ENCODE data around the gene ARF4.

The ARF4 gene

GRCh38 chr3:57582474-57583168, 14.5 kb downstream of the ARF4 start:
- DNase-seq (ENCODE audit: low read depth in 2 of 3, low spot score in 1 of 3): no peak

DNA sequence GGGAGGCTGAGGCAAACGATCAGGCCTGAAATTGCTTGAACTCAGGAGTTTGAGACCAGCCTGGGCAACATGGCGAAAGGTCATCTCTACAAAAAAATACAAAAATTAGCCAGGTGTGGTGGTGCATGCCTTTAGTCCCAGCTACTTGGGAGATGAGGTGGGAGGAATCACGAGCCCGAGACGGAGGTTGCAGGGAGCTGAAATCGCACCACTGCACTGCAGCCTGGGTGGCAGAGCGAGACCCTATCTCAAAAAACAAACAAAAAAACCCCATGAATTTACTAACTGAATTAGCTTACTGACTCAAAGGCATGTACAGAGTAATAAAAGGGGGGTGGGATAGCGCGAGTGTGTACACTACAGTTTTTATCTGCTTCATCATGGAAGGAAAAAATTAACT, 19.3 kb downstream of the ARF4 start:
- no peak for DNase-seq (ENCODE audit: low read depth in 2 of 3, low spot score in 1 of 3)

GRCh38 chr3:57575966-57576626, 21.0 kb downstream of the ARF4 start:
- no peak for DNase-seq (ENCODE audit: low read depth in 2 of 3, low spot score in 1 of 3)

DNA sequence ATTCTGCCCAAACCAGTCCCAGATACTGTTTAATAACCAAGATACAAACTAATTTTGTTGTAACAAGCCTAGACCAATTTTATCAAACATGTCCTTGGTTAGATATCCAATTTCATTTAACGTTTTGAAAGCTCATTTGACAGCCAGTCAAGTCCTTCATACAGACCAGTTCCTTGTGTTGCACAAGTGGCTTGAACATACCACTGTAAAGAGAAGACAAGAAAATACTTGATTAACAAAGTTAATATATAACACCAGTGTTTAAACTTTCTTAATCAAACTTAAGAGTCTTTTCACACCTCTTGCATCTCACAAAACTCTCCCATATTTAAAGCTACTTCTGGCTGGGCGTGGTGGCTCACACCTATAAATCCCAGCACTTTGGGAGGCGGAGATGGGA, 25.0 kb downstream of the ARF4 start:
- no peak for DNase-seq (ENCODE audit: low read depth in 2 of 3, low spot score in 1 of 3)

GRCh38 chr3:57570878-57571277, 26.3 kb downstream of the ARF4 start:
- DNase-seq (ENCODE audit: low read depth in 2 of 3, low spot score in 1 of 3): no peak

DNA sequence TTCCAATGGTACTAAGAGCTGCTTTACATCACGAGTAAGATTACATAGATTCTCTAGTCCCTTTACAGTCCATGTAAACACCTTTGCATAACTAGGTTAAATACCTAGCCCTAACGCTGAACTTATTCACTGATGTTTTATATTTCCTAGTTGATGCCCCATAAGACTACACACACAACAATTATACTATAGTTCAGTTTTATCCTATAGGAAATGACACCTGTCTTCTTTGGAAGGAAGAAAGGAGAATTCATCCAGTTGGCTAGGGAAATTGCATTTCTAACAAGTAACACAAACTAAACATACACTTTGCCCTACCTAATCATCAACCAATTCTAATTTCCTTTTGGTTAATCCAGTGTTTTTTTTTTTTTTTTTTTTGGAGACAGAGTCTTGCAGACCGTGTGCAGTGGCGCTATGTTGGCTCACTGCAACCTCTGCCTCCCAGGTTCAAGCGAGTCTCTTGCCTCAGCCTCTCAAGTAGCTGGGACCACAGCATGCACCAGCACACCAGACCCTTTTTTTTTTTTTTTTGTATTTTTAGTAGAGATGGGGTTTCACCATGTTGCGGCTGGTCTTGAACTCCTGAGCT, 27.2 kb downstream of the ARF4 start:
- DNase-seq (ENCODE audit: low read depth in 2 of 3, low spot score in 1 of 3): no peak

DNA sequence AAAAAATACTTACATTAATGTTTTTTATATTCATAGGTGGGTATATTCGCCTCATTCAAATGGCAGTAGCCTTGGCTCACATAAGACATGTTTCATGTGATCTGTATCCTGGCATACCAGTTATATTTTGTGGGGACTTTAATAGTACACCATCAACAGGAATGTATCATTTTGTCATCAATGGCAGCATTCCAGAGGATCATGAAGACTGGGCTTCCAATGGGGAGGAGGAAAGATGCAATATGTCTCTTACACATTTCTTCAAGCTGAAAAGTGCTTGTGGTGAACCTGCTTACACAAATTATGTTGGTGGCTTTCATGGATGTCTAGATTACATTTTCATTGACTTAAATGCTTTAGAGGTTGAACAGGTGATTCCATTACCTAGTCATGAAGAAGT, 37.6 kb downstream of the ARF4 start:
- DNase-seq (ENCODE audit: low read depth in 2 of 3, low spot score in 1 of 3): no peak

- DNase-seq (ENCODE audit: low read depth in 2 of 3, low spot score in 1 of 3): peak in 2 of 3 donors; percentile 24 to 36
Measured at GRCh38 chr3:57557085-57557537, 40.0 kb downstream of the ARF4 start.

- peak in 2 of 3 donors; percentile 13 to 20 for DNase-seq (ENCODE audit: low read depth in 2 of 3, low spot score in 1 of 3)
Measured at GRCh38 chr3:57556459-57557084, 40.6 kb downstream of the ARF4 start.

DNA sequence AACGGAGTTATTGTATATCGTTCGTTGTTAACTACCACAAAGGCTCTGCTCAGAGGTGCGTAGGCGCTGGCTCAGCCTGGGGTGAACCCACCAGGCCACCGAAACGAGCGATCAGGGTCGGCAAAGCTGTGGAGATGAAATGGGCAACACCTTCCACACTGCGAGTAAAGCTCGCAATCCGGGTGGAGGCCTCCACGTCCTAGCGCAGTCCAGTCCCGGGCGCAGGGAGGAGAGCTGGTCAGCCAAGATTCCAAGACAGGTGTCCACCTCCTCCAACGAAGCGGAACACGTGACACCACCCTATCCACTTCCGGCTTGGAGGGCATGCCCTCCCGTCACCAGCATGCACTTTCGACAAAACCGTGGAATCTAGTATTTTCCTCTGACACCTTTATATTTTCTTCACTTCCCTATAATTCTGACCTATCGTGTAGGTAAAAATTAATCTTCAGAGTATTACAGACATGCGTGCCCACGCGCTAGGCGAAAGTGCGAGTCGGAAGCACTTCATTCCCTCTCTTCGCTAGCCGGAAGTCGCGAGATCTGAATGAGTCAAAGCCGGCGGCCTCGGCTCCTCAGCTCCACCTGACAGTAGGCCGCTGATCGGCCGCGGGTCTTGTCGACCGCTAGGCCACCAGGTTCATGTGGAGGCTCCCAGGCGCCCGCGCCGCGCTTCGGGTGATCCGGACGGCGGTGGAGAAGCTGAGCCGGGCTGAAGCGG, 41.2 kb downstream of the ARF4 start, which contains the start of gene PDE12:
TSS of gene PDE12 (plus strand) at position 537 of the 721 bp plus-strand sequence. CDS start at position 643, 106 bp downstream.
- peak; percentile 76 to 83 (median 78) for DNase-seq (ENCODE audit: low read depth in 2 of 3, low spot score in 1 of 3)

DNA sequence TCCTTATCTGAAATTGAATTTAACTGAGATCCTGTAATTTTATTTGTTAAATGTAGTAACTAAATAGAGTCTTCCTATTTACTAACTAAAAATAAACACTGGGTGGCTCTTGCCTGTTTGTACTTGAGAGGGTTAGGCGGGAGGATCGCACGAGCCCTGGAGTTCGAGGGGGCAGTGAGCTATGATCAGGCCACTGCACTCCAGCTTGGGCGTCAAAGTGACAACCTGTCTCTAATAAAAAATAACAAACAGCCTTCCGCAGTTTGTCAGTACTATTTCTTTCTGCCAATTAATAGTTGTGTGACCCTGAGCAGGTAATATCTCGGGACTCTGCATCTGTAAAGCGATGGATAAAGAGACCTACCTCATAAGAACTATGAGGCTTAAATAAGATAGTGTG, 41.8 kb downstream of the ARF4 start:
- no peak for DNase-seq (ENCODE audit: low read depth in 2 of 3, low spot score in 1 of 3)

DNA sequence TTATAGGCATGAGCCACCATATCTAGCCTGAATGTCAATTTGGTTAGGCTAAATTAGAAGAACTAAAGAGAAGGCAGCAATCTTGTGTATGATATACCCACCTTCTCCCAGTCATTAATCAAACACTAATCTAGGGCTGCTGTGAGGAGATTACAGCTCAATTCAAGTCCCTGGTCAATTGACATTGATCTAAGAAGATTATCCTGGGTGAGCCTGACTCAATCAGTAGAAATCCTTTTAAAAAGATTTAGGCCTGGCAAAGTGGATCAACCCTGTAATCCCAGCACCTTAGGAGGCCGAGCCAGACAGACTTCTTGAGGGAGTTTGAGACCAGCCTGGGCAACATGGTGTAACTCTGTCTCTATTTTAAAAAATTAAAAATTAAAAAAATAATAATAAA, 50.5 kb downstream of the ARF4 start:
- DNase-seq (ENCODE audit: low read depth in 2 of 3, low spot score in 1 of 3): no peak

DNA sequence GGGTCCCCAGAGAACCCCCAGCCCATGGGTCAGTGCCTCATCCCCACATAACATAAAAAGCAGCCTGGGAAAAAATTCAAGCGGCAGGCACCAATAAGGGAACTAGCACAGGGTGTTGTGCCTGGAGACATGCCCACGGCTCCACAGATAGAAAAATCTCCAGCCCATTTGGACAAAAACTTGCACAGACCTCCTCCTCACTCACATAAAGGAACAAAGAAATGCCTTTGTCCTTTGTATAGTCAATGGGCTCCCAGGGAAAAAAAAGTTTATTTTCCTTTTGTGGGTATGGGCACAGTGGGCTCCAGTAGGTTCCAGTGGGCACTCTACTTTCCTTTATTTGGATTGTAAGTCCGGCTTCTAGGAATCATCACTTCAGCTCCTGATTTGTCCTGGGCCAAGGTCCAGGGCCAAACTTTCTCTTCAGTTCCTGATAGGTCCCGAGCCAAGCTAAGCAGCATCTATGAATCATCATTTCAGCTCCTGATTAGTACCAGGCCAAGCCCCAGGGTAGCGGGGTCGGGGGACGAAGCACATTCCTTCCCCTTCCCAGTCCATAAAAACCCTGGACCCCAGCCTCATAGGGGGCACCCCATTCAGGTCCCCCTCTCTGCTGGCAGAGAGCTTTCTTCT, 51.4 kb downstream of the ARF4 start:
- DNase-seq (ENCODE audit: low read depth in 2 of 3, low spot score in 1 of 3): no peak

- DNase-seq (ENCODE audit: low read depth in 2 of 3, low spot score in 1 of 3): peak in 1 of 3 donors; percentile 3
Measured at GRCh38 chr3:57544181-57545125, 52.7 kb downstream of the ARF4 start, which contains the start of gene DNAH12. Gene DNAH12, minus strand, starts transcription at chr3:57544344. Its CDS starts 1,474 bp downstream, at chr3:57542870.

- no peak for DNase-seq (ENCODE audit: low read depth in 2 of 3, low spot score in 1 of 3)
Measured at GRCh38 chr3:57538465-57538864, 58.7 kb downstream of the ARF4 start.

GRCh38 chr3:57530071-57530608, 67.0 kb downstream of the ARF4 start:
- DNase-seq (ENCODE audit: low read depth in 2 of 3, low spot score in 1 of 3): no peak

All from stimulated activated CD4-positive, alpha-beta T cell treated with anti-CD3 and anti-CD28 coated beads, Interleukin-12 subunit alpha, Interleukin-12 subunit beta, amount 100 ng/mL, for 48 hours (primary cell).